8988T (cell line): ENCODE data around the gene EFS.

ENCODE experiments used
- DNase-seq: peaks from one replicate; pipeline ENCODE4 v3.0.0; 2011

Gene EFS

GRCh38 chr14:23324455-23324846 is 40.5 kb downstream of the EFS start:
- no peak for DNase-seq

GRCh38 chr14:23323838-23324454 is 41.0 kb downstream of the EFS start:
- no peak for DNase-seq

DNA sequence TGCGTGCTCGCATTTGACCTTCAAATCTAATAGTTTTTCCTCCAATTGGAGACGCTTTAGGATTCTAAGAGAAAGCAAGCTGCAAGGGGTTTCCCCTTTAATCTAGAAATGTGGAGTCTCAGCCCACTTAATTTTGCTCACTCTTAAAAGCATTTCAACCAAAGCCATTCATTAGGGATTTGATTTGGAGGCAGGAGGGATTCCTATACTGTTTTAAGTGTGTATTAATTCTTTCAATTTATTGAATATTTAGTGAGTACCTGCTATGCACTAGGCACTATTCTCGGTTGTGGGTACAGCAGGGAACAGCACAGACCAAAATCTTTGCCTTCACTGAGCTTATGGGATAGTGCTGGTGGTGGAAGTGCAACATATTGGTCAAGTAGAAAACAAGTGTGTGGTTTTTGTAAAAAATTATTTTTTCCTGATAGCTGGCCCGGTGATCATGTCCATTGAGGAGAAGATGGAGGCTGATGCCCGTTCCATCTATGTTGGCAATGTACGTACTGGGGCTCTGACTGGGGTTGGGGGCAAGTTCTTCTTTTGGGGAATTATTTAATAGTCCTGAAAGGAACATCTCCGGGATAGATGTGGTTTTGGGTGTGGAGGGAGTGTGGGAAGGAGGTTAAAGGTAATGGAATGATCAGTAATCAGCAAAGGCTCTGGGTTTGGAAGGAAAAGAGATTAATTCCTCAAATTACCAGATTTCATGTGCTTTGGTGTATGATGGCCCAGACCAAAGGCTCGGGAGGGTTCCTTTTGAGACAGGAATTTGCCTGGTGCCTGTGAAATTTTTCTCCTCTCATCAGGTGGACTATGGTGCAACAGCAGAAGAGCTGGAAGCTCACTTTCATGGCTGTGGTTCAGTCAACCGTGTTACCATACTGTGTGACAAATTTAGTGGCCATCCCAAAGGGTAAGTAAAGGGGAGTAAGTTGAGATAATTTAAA is 42.1 kb downstream of the EFS start:
- DNase-seq = no peak

DNA sequence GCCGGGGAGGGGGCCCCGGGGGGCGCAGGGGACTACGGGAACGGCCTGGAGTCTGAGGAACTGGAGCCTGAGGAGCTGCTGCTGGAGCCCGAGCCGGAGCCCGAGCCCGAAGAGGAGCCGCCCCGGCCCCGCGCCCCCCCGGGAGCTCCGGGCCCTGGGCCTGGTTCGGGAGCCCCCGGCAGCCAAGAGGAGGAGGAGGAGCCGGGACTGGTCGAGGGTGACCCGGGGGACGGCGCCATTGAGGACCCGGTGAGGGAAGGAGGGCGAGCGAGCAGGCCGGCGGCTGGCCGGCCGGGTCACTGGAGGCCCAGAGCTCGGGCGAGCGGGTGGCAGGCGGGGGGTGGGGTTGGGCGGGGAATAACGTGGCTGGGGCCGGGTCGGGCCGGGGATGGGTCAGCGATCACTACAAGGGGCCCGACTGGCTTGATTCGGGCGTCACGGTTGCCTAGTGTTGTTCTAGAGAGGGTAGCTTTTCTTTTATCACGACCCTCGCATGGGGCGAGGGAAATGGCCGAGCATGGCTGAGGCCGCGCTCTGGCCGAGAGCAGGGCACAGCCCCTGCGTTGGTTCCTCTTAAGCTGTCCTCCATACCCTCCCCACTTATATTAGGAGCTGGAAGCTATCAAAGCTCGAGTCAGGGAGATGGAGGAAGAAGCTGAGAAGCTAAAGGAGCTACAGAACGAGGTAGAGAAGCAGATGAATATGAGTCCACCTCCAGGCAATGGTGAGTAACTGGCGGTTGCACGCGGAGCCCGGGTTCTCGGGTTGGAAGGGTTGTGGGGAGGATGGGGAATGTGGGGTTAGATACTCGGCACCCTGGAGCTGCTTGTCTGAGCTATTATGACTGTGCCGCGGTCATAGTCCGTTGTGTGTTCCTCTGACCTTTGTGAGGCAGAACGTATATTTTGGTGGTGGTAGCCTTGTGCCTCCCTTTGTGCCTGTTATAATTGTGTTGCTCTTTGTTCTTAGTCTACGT is 43.1 kb downstream of the EFS start:
- DNase-seq = no peak

DNA sequence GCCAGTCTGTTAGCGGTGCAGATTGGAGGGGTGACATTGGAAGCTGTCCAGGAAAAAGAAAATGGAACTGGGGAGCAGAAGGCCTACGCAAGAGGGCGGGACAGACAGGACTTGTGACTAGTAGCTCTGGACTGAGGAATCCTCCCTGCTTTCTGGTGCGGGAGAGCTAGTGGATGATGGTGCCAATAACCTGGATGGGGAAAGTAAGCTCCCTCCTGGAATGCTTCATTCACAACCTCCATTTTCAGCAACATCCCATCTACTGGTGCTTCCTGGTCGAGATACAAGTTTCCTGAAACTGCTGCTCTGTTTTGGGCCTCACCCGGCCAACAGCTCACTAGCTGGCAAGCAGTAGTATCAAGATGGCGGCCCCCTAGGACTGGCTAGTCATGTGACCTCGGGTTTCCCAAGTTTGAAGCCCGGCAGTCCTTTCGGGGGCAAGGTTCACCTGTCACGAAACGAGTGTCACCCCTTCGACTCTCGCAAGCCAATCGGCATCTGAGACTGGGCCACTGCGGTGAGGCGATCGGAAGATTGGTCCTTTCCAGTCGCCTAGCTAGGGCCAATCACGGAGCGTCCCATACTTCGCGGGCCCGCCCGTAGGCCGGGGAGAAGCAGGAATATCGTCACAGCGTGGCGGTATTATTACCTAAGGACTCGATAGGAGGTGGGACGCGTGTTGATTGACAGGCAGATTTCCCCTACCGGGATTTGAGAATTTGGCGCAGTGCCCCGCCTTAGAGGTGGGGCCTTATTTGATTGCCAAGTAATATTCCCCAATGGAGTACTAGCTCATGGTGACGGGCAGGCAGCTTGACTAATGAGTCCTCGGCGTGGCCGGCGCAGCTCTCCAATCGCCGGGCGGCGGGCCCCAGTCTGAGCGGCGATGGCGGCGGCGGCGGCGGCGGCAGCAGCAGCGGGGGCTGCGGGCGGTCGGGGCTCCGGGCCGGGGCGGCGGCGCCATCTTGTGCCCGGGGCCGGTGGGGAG is 44.1 kb downstream of the EFS start, which contains the start of gene PABPN1:
Gene PABPN1 (plus strand): TSS at position 874 of the 988 bp plus-strand sequence. CDS start 13 bp downstream, at position 887.
- peak; percentile 79 for DNase-seq

- no peak for DNase-seq
Measured at GRCh38 chr14:23319746-23320583, 45.0 kb downstream of the EFS start.

DNA sequence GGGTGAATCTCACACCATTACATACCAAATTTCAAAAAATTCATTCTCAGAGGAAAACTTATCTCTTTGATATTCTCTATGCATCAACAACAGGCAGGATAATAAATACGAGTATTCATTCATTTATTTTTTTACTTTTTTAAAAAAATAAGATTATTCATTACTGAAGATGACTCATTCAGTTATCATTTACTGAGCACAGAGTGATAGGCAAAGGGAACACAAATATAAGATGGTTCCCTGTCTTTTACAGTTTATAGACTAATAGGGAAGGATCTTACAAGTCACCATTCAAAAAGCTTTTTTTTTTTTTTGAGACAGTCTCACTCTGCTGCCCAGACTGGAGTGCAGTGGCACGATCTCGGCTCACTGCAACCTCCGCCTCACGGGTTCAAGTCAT is 48.7 kb downstream of the EFS start:
- no peak for DNase-seq

DNA sequence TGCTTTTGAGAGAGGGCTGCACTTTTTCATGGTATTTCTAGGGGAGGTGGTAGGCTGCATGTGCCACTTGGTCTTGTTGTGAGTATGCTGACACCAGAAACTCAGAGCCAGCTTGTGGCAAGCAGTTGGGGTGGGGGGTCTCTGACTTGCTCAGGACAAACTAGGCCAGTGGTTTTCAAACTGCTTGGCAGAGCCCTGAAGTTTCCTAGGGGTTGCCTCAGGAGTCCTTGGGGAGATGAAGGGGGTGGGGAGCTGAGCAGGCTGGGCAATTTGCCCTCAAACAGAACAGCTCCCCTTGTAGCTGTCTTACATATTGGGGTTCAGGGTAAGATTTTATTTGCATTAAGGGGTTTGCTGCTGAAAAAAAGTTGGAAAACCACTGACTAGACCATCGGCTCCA is 54.4 kb downstream of the EFS start:
- no peak for DNase-seq

DNA sequence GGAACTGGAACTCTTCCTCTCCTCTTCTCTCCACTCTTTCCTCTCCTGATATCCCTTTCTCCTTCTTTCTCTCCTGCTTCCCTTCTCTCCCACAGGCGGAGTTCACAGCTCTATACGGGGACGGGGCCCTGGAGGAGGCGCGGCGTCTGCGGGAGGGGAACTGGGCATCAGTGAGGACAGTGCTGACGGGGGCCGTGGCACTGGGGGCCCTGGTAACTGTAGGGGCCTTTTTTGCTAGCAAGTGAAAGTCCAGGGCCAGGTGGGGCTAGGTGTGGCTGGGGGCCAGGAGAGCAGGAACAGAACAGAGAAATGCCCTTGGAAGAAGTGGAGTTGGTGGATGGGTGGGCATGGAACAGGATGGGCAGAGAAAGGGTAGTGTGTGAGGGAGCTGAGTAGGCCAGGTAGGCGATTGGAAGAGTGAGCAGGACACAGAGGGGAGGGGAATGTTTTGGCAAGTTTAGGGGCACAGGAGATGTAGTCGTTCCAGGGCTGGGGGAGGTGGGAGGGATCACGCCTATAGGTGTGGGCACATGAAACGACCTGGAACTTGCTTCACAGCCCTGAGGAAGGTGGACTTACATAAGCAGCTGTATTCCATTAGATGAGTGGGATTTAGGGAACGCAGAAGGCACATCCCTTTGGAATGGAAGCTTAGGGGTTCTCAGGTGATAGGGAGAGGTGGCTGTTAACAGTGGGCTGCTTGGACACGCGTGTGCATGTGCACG is 56.1 kb downstream of the EFS start:
- no peak for DNase-seq

- no peak for DNase-seq
Measured at GRCh38 chr14:23307687-23308644, 57.0 kb downstream of the EFS start.

- no peak for DNase-seq
Measured at GRCh38 chr14:23307146-23307530, 57.8 kb downstream of the EFS start.

DNA sequence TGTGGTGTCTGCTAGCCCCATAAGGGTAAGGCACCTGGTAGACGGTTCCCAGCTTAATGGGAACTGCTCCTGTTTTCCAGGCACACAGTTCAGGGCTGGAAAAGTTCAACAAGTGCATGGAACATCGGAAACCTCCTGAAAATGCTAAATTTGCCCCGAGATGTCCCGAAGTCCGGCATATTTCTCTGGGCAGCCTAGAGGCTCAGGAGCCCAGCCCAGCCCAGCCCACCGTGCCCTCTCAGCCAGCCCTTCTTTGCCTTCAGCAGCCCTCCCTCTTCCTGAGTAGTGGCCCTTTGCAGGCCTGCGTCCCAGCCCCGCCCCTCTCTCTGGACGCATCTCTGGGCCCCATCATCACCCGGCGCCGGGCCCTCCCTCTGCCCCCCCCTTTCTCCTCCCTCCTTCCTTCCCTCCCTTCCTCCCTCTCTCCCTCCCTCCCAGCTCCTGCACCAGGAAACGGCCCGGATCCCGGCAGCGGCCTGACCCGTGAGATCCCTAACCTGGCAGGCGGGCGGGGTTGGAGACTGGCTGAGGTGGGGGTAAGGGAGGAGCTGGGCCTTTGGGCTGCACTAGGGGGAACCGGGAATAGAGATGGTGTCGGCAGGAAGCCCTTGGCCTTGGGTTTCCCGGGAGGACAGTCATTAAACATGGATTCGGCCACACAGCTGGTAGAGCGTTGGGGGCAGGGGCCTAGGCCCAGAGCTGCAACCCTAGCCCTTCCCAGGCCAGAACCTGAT is 58.4 kb downstream of the EFS start, which contains the start of gene BCL2L2:
Gene BCL2L2 (plus strand): TSS at position 422 of the 734 bp plus-strand sequence. CDS start 935 bp downstream, outside the sequence.
- DNase-seq = peak; percentile 55
